Measurements from ENCODE around the gene ZNF526.
A peak's percentile ranks its signal among the peaks of the same experiment; 100 is the strongest.

Gene ZNF526

GRCh38 chr19:42219812-42220750 lies at the start of gene ZNF526:
Gene ZNF526, plus strand, starts transcription at chr19:42220312. Its CDS starts 4,092 bp downstream, at chr19:42224404.
- DNase-seq = peak; percentile 96 to 99 (median 98)

GRCh38 chr19:42170715-42171114 lies 49.4 kb upstream of the ZNF526 start:
- DNase-seq = no peak

GRCh38 chr19:42172261-42172660 lies 47.9 kb upstream of the ZNF526 start:
- DNase-seq = no peak

- no peak for DNase-seq
These were observed 46.4 kb upstream of the ZNF526 start for GRCh38 chr19:42173695-42174094.

GRCh38 chr19:42174188-42174587 lies 45.9 kb upstream of the ZNF526 start:
- DNase-seq = no peak

GRCh38 chr19:42174958-42175734 lies 45.0 kb upstream of the ZNF526 start:
- DNase-seq = peak in 2 of 3 experiments; percentile 12 to 43

- DNase-seq = peak; percentile 40 to 72 (median 67)
These were observed 44.0 kb upstream of the ZNF526 start for GRCh38 chr19:42175952-42176648.

- DNase-seq = peak in 1 of 3 experiments; percentile 93
These were observed 43.5 kb upstream of the ZNF526 start for GRCh38 chr19:42176649-42176989.

GRCh38 chr19:42176990-42177685 lies 43.0 kb upstream of the ZNF526 start:
- peak; percentile 93 to 97 (median 96) for DNase-seq

- DNase-seq = peak in 1 of 3 experiments; percentile 48
These were observed 42.5 kb upstream of the ZNF526 start for GRCh38 chr19:42177686-42178019.

GRCh38 chr19:42178791-42179674 lies 41.1 kb upstream of the ZNF526 start:
- peak in 1 of 3 experiments; percentile 33 for DNase-seq

GRCh38 chr19:42184401-42184861 lies 35.7 kb upstream of the ZNF526 start:
- DNase-seq = peak; percentile 74 to 92 (median 92)

- DNase-seq = no peak
These were observed 34.8 kb upstream of the ZNF526 start for GRCh38 chr19:42185277-42185676.

GRCh38 chr19:42188665-42189064 lies 31.4 kb upstream of the ZNF526 start:
- DNase-seq = no peak

- no peak for DNase-seq
These were observed 31.0 kb upstream of the ZNF526 start for GRCh38 chr19:42189133-42189532.

- no peak for DNase-seq
These were observed 28.8 kb upstream of the ZNF526 start for GRCh38 chr19:42191330-42191729.

- DNase-seq = peak; percentile 63 to 84 (median 69)
These were observed 28.3 kb upstream of the ZNF526 start for GRCh38 chr19:42191855-42192254.

GRCh38 chr19:42193294-42193693 lies 26.8 kb upstream of the ZNF526 start:
- no peak for DNase-seq

GRCh38 chr19:42193706-42194105 lies 26.4 kb upstream of the ZNF526 start:
- DNase-seq = no peak

- DNase-seq = no peak
These were observed 23.8 kb upstream of the ZNF526 start for GRCh38 chr19:42196011-42197001.
